Endothelial cell of umbilical vein (primary cell): Measurements from ENCODE around the gene MON1A. TPM values are rescaled to one million over a fixed set of nuclear protein-coding genes. Genes with fewer than 3 reads are reported as not detected.

Source experiments
- BruUV-seq: library from RNA; stranded (reverse); fragments of 400-500 nt; replicated peaks from 2 replicates; lab custom pipeline; 2021; lab: Mats Ljungman, UMichigan
- CTCF ChIA-PET: fragments of 300-600, 350-600 bp; sonication (Branson Sonifier 250); formaldehyde crosslinking; loops from one replicate; lab custom pipeline; 2021; ENCODE audit warnings: antibody characterized with exemption, inconsistent platforms; lab: Charles Lee
- POLR2A ChIA-PET: fragments of 300-600, 350-600 bp; sonication (Branson Sonifier 250); formaldehyde crosslinking; loops from one replicate; lab custom pipeline; 2021; ENCODE audit warnings: antibody characterized with exemption, inconsistent platforms; lab: Charles Lee
- DNase-seq: peaks from one replicate; pipeline ENCODE4 v3.0.0-alpha.2; 2011; ENCODE audit warnings: low read depth, low spot score
- FAIRE-seq: peaks from 2 replicates; lab custom pipeline; 2011; peaks lifted over from hg19 to GRCh38; lab: Jason Lieb, UNC
- H2AFZ ChIP-seq: 2 replicates; pipeline ENCODE4 v1.6.0; 2012; ENCODE audit warnings: low read depth, low read length, control low read depth, inconsistent platforms
- H3K27ac ChIP-seq: 2 replicates; pipeline ENCODE4 v1.5.1; 2011; ENCODE audit warnings: low read depth, mild to moderate bottlenecking, control low read depth, low read length, moderate library complexity; ENCODE audit not compliant: insufficient read depth
- H3K27me3 ChIP-seq, 2 experiments: 2 replicates each; pipeline versions ENCODE4 v1.6.0 to v1.6.1; 2011; ENCODE audit warnings: low read length in 2 of 2, mixed read lengths in 1 of 2; ENCODE audit not compliant: control insufficient read depth in 2 of 2, insufficient read depth in 2 of 2
- H3K36me3 ChIP-seq, 2 experiments: 2 replicates in 1 of 2; 3 replicates in 1 of 2; pipeline ENCODE4 v1.5.1; 2011; ENCODE audit warnings: low read length in 2 of 2, mild to moderate bottlenecking in 1 of 2, moderate library complexity in 1 of 2; ENCODE audit not compliant: control insufficient read depth in 2 of 2, insufficient read depth in 2 of 2; ENCODE audit errors: extremely low read depth in 1 of 2
- H3K4me1 ChIP-seq: 3 replicates; pipeline ENCODE4 v1.5.1; 2011; ENCODE audit warnings: mild to moderate bottlenecking, low read length; ENCODE audit not compliant: control insufficient read depth, insufficient read depth; ENCODE audit errors: extremely low read depth
- H3K4me2 ChIP-seq: 2 replicates; pipeline ENCODE4 v1.6.1; 2011; ENCODE audit warnings: low read length, control low read depth, mixed read lengths; ENCODE audit not compliant: insufficient read depth
- H3K4me3 ChIP-seq, 3 experiments: fragments of 200-600 bp in 1 of 3; sonication (generic), shearing (Covaris generic) in 1 of 3; replicated peaks in 1 of 3; 2 replicates each; pipeline ENCODE4 v1.5.1; 2011 to 2016; ENCODE audit warnings: control low read depth in 3 of 3, low read length in 3 of 3, mild to moderate bottlenecking in 2 of 3, inconsistent platforms in 1 of 3, low read depth in 1 of 3, moderate library complexity in 1 of 3; ENCODE audit not compliant: insufficient read depth in 1 of 3
- H3K79me2 ChIP-seq: 2 replicates; pipeline ENCODE4 v1.6.0; 2012; ENCODE audit warnings: low read length, inconsistent platforms; ENCODE audit not compliant: control insufficient read depth, insufficient read depth
- H3K9ac ChIP-seq: replicated peaks from 2 replicates; pipeline ENCODE3; 2011; ENCODE audit warnings: low read length, control low read depth; ENCODE audit not compliant: insufficient read depth; ENCODE audit errors: extremely low read depth
- H3K9me1 ChIP-seq: replicated peaks from 3 replicates; pipeline ENCODE4 v1.6.0; 2011; ENCODE audit warnings: mild to moderate bottlenecking, low read length; ENCODE audit not compliant: control insufficient read depth, insufficient read depth; ENCODE audit errors: extremely low read depth
- H3K9me3 ChIP-seq: replicated peaks from 2 replicates; pipeline ENCODE4 v1.5.1; 2012; ENCODE audit warnings: low read length, inconsistent platforms; ENCODE audit not compliant: control insufficient read depth, insufficient read depth
- H4K20me1 ChIP-seq: replicated peaks from 2 replicates; pipeline ENCODE3; 2011; ENCODE audit warnings: mild to moderate bottlenecking, low read length; ENCODE audit not compliant: control insufficient read depth, insufficient read depth; ENCODE audit errors: extremely low read depth
- CTCF ChIP-seq, 2 donors: IDR thresholded peaks; 1 replicate in 1 of 2; 2 replicates in 1 of 2; pipeline ENCODE4 v1.5.1; 2011; ENCODE audit warnings: low read length in 2 of 2, mild to moderate bottlenecking in 2 of 2, moderate library complexity in 2 of 2, control low read depth in 1 of 2, inconsistent platforms in 1 of 2, low read depth in 1 of 2; ENCODE audit not compliant: insufficient read depth in 1 of 2; ENCODE audit errors: extremely low read depth in 1 of 2
- EZH2 ChIP-seq: IDR thresholded peaks from 2 replicates; pipeline ENCODE4 v1.6.1; 2012; ENCODE audit warnings: borderline replicate concordance, low read depth, mild to moderate bottlenecking, moderate library complexity, low read length, inconsistent platforms; ENCODE audit not compliant: severe bottlenecking
- GATA2 ChIP-seq: IDR thresholded peaks from 2 replicates; pipeline ENCODE4 v1.7.0; 2011; ENCODE audit warnings: low read depth, mild to moderate bottlenecking, moderate library complexity, mixed read lengths, low read length; ENCODE audit not compliant: insufficient read length, insufficient read depth
- JUN ChIP-seq: IDR thresholded peaks from 2 replicates; pipeline ENCODE4 v1.6.1; 2011; ENCODE audit warnings: borderline replicate concordance, low read depth; ENCODE audit not compliant: insufficient read length, insufficient read depth
- MYC ChIP-seq: IDR thresholded peaks from one replicate; pipeline ENCODE4 v1.6.1; 2011; ENCODE audit warnings: mild to moderate bottlenecking, low read depth, low read length
- dilution Hi-C: fragments of 300-500 bp; cut with MboI; formaldehyde crosslinking; loops from one replicate; pipeline ENCODE4 v1.15.0; 2019; ENCODE audit warnings: low sequenced_read_pairs; ENCODE audit not compliant: extremely low pct_ligation_motif_present
- intact Hi-C: fragments of 100-400 bp; cut with micrococcal nuclease; formaldehyde crosslinking; loops from one replicate; pipeline ENCODE4 v1.10.0; 2022
- polyA plus RNA-seq, 4 experiments: library from polyadenylated mRNA; depleted of rRNA in 3 of 4; stranded (reverse) in 3 of 4; unstranded in 1 of 4; fragments of >200 nt; gene quantifications; 2 replicates each; pipeline versions ENCODE4 v1.2.1 to v1.2.3, GENCODE V29; 2011 to 2012; ENCODE audit warnings: missing spikeins in 1 of 4
- total RNA-seq: library from RNA; stranded (reverse); gene quantifications from 2 replicates; pipeline ENCODE4 v1.2.3, GENCODE V29; 2021

The MON1A gene
- total and polyA plus RNA-seq, 2 donors (not counting 3 experiments of a cell fraction or from before 2014, with no cell fraction given) = 17.5 to 31.1 TPM

DNA sequence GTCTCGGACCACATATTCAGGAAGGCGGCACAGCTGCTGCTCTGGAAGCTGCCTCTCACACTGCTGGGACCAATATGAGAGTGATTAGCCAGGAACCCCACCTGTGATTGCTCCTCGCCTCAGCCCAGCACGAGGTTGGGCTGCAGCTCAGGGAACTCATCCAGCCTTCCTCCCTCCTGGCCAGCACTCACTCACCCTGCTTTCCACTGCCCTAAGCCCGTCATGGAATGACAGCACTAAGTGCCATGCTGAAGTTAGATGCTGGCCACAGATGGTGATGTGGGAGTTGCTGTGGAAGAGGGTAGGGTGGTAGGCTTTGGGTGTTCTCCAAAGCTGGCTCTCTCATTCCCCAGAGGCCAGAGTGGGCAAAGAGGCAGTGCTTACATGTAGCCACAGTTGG, 33.3 kb downstream of the MON1A start:
- Histone ChIP-seq H2AFZ (no peak overlapping the region), H3K79me2 (no peaks in the 10 kb centered on the region), H3K4me3 (no peak overlapping the region), H3K27me3 (no peaks in the 10 kb centered on the region), H4K20me1 (no peaks in the 10 kb centered on the region), H3K9me3 (no peaks in the 10 kb centered on the region), H3K4me1 (no peaks in the 10 kb centered on the region), H3K9ac (no peak overlapping the region), H3K27ac (no peak overlapping the region), H3K4me2 (no peak overlapping the region), H3K9me1 (no peaks in the 10 kb centered on the region), H3K36me3 (no peaks in the 10 kb centered on the region)
- no TSS peak for BruUV-seq
- ChIA-PET POLR2A (no interaction called here), CTCF (interaction anchor here (1.2 kb wide), 1 partner anchor 58 kb away, joined by 6 read pairs; no protein-coding TSS in a partner anchor)
- intact Hi-C loops (no loop called here), dilution Hi-C loops (no loop called here)
- TF ChIP-seq MYC = no peak
- no peak for TF ChIP-seq CTCF (IDR thresholded peaks at IDR 0.05; ENCODE audit: extremely low read depth in 1 of 2, insufficient read depth in 1 of 2, low read depth in 1 of 2, low read length in 2 of 2)
- TF ChIP-seq GATA2 = no peak
- FAIRE-seq (no peak), DNase-seq (no peak)

- ChIA-PET POLR2A (no interaction called here), CTCF (interaction anchor here (1.2 to 1.3 kb wide), 2 partner anchors 54 to 57 kb away, joined by 3 to 6 read pairs; no protein-coding TSS in a partner anchor)
- Histone ChIP-seq H4K20me1 (no peaks in the 10 kb centered on the region), H3K9me3 (no peaks in the 10 kb centered on the region), H3K36me3 (no peaks in the 10 kb centered on the region), H2AFZ (no peak overlapping the region), H3K27me3 (no peaks in the 10 kb centered on the region), H3K4me1 (no peaks in the 10 kb centered on the region), H3K9ac (no peak overlapping the region), H3K4me3 (no peak overlapping the region), H3K9me1 (no peaks in the 10 kb centered on the region), H3K4me2 (no peak overlapping the region), H3K27ac (no peak overlapping the region), H3K79me2 (no peaks in the 10 kb centered on the region)
- BruUV-seq = no TSS peak
- no peak for TF ChIP-seq EZH2
- no peak for TF ChIP-seq JUN
- DNase-seq (no peak), FAIRE-seq (no peak)
- intact Hi-C loops = no loop called here
- dilution Hi-C loops = no loop called here
Observed at GRCh38 chr3:49895791-49896190, 33.8 kb downstream of the MON1A start.
